Lung (tissue), 12 donors: ENCODE data around the gene TIMM29. TPM values are rescaled to one million over a fixed set of nuclear protein-coding genes. Genes with fewer than 3 reads are reported as not detected.

Experiments
- ATAC-seq: fragments of 200-7000 bp; cut with Tn5 transposase; one replicate; pipeline ENCODE4 v1.9.1; 2020; ENCODE audit warnings: moderate number of reproducible peaks; ENCODE audit not compliant: insufficient read depth, low FRiP score
- DNase-seq, 3 donors: peaks; one replicate each; pipeline ENCODE4 v3.0.0-alpha.2; 2013 to 2017
- H3K27ac ChIP-seq, 2 donors: one replicate each; pipeline ENCODE4 v1.5.1; 2013; ENCODE audit warnings: mild to moderate bottlenecking in 2 of 2, moderate library complexity in 2 of 2, control low read depth in 1 of 2, inconsistent platforms in 1 of 2, low read depth in 1 of 2, low read length in 1 of 2
- H3K27me3 ChIP-seq, 3 donors: one replicate each; pipeline ENCODE4 v1.5.1; 2013; ENCODE audit warnings: low read length in 2 of 3; ENCODE audit not compliant: control insufficient read depth in 3 of 3, insufficient read depth in 3 of 3
- H3K36me3 ChIP-seq, 4 donors: one replicate each; pipeline ENCODE4 v1.5.1; 2013; ENCODE audit warnings: low read length in 4 of 4, mild to moderate bottlenecking in 1 of 4, moderate library complexity in 1 of 4; ENCODE audit not compliant: control insufficient read depth in 4 of 4, insufficient read depth in 4 of 4
- H3K4me1 ChIP-seq, 5 donors: one replicate each; pipeline ENCODE4 v1.5.1; 2013; ENCODE audit warnings: low read length in 5 of 5, mild to moderate bottlenecking in 2 of 5, moderate library complexity in 1 of 5; ENCODE audit not compliant: control insufficient read depth in 5 of 5, insufficient read depth in 5 of 5
- H3K4me3 ChIP-seq: one replicate; pipeline ENCODE4 v1.5.1; 2013; ENCODE audit warnings: mild to moderate bottlenecking, control low read depth, moderate library complexity
- H3K9ac ChIP-seq, 2 donors: one replicate each; pipeline ENCODE4 v1.5.1; 2013; ENCODE audit warnings: low read length in 2 of 2, control low read depth in 1 of 2; ENCODE audit not compliant: insufficient read depth in 1 of 2
- H3K9me3 ChIP-seq, 4 donors: one replicate each; pipeline ENCODE4 v1.5.1; 2013; ENCODE audit warnings: low read length in 3 of 4, mild to moderate bottlenecking in 1 of 4, moderate library complexity in 1 of 4; ENCODE audit not compliant: control insufficient read depth in 4 of 4, insufficient read depth in 3 of 4
- CTCF ChIP-seq: IDR thresholded peaks from 2 replicates; pipeline ENCODE4 v1.5.1; 2012; ENCODE audit warnings: mild to moderate bottlenecking; ENCODE audit errors: control extremely low read depth, extremely low read depth
- WGBS, 2 donors: extraction: QIAGEN DNeasy Blood & Tissue Kit; methylation state at CpG; one replicate each; pipeline ENCODE4 v1.1.7; 2013; 5-methylcytosine and 5-hydroxymethylcytosine counted together
- polyA plus RNA-seq, 2 donors: library from polyadenylated mRNA; stranded (reverse); fragments of 200-250 nt; gene quantifications; one replicate each; pipeline ENCODE4 v1.2.1, GENCODE V29; 2013
- total RNA-seq, 2 donors: library from RNA; depleted of rRNA in 1 of 2; stranded (reverse); fragments of >200 nt in 1 of 2; gene quantifications; one replicate each; pipeline ENCODE4 v1.2.1, GENCODE V29; 2014 to 2021
- donor health status: control.
- donor health status: control.
- donor health status: Bipolar disorder and iron deficiency.
- donor health status: healthy.
- donor health status: DM: yes; HTN: yes; CAD: no.

Gene TIMM29
- total and polyA plus RNA-seq, 4 donors: 15.6 to 20.4 (median 17.3) TPM

DNA sequence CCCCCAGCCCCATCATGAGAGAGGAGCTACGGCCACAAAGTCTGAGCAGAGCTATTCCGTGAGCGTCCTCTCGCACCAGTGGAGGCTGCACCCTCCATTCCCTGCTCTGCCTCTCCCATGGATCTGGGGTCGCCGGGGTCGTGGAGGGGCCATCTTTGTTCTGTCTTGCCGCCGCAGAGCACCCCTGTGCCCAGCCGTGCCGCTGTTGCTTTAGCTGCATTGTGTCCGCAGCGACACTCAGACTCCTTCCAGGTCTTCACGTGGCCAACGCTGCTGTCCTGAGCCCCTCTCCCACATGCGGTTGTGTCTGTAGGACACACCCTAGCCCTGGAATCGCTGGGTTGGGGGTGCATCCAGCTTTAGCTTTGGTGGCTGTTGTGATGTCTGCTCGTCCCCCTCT is 16.0 kb upstream of the TIMM29 start:
- TF ChIP-seq CTCF: no peak
- Histone ChIP-seq H3K9ac (no peak overlapping the region), H3K4me3 (no peak overlapping the region), H3K27ac (no peak overlapping the region), H3K4me1 (no peaks in the 10 kb centered on the region), H3K27me3 (no peaks in the 10 kb centered on the region), H3K9me3 (no peaks in the 10 kb centered on the region), H3K36me3 (peaks cover 12 to 56% (median 27%) of the 10 kb centered on the region in 4 donors)
- ATAC-seq (no peak), DNase-seq (no peak)
- WGBS, 2 donors: 98% methylated on average over 18 of the region's 18 CpGs

DNA sequence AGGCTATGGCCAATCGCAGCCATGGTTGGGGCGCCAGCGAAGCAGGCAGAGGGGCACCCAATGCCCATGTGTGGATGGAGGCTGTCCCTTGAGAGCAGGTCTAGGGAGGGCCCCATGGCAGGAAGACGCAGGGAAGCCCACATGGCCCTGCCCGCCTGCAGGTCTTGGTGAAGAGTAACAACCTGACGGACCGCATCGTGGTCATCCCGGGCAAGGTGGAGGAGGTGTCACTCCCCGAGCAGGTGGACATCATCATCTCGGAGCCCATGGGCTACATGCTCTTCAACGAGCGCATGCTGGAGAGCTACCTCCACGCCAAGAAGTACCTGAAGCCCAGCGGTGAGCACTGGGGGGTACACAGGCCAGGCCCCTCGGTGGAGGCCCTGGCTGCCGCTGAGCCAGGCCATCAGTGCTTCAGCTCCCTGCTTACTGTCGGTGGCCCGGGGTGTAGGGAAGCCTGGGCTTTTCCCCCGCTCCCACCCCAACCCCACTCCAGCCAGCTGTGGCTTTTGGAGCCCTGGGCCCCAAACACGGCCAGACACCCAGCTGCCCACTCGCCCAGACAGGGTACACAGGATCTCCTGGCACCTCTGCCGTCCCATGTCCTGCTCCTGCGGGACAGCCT is 14.8 kb upstream of the TIMM29 start:
- Histone ChIP-seq H3K27me3 (no peaks in the 10 kb centered on the region), H3K4me3 (no peak overlapping the region), H3K4me1 (no peaks in the 10 kb centered on the region), H3K9ac (no peak overlapping the region), H3K9me3 (no peaks in the 10 kb centered on the region), H3K27ac (no peak overlapping the region), H3K36me3 (peaks cover 12 to 47% (median 24%) of the 10 kb centered on the region in 4 donors)
- ATAC-seq (no peak), DNase-seq (no peak)
- no peak for TF ChIP-seq CTCF
- WGBS, 2 donors: 93 to 97% methylated on average over 24 of the region's 24 CpGs

- peaks cover 12 to 56% (median 27%) of the 10 kb centered on the region in 4 donors for H3K36me3 ChIP-seq
- no peak overlapping the region for H3K27ac ChIP-seq
- ATAC-seq: no peak
- 92 to 95% methylated on average over 19 of the region's 19 CpGs for WGBS, 2 donors
- H3K4me1 ChIP-seq: no peaks in the 10 kb centered on the region
- H3K9ac ChIP-seq: no peak overlapping the region
- no peak for TF ChIP-seq CTCF
- no peaks in the 10 kb centered on the region for H3K27me3 ChIP-seq
- no peak overlapping the region for H3K4me3 ChIP-seq
- no peaks in the 10 kb centered on the region for H3K9me3 ChIP-seq
- DNase-seq: no peak
Observed at GRCh38 chr19:10915130-10916091, 13.2 kb upstream of the TIMM29 start.
